Astrocyte of the cerebellum (primary cell): ENCODE results near the gene GATM.

ENCODE experiments used
- DNase-seq: peaks from one replicate; pipeline ENCODE4 v3.0.0-alpha.2; 2011; ENCODE audit warnings: low read depth
- H3K4me3 ChIP-seq: 2 replicates; pipeline ENCODE4 v1.5.1; 2011; ENCODE audit warnings: mild to moderate bottlenecking, low read depth, low read length, moderate library complexity
- in situ Hi-C: cut with HindIII; loops from 2 replicates; pipeline ENCODE4 v1.10.0; 2017; ENCODE audit warnings: low sequenced_read_pairs
- TF ChIP-seq, protein P1 (sequence below): IDR thresholded peaks from 2 replicates; pipeline ENCODE4 v1.5.1; 2012; ENCODE audit warnings: low read length, low read depth, moderate library complexity, mild to moderate bottlenecking; ENCODE audit errors: missing control alignments

Gene GATM

DNA sequence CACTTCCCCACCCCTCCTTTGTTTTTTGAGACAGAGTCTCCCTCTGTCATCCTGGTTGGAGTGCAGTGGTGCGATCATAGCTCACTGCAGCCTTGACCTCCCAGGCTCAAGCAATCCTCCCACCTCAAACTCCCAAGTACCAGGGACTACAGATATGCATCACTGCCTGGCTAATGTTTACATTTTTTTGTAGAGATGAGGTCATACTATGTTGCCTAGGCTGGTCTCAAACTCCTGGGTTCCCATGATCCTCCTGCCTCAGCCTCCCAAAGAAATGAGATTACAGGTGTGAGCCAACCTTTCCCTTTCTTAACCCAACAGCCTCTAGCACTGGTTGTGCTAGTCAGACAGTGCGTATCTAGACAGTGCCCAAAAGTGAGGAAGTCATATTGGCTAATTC, 6.4 kb upstream of the GATM start:
- TF ChIP-seq, protein P1, sequence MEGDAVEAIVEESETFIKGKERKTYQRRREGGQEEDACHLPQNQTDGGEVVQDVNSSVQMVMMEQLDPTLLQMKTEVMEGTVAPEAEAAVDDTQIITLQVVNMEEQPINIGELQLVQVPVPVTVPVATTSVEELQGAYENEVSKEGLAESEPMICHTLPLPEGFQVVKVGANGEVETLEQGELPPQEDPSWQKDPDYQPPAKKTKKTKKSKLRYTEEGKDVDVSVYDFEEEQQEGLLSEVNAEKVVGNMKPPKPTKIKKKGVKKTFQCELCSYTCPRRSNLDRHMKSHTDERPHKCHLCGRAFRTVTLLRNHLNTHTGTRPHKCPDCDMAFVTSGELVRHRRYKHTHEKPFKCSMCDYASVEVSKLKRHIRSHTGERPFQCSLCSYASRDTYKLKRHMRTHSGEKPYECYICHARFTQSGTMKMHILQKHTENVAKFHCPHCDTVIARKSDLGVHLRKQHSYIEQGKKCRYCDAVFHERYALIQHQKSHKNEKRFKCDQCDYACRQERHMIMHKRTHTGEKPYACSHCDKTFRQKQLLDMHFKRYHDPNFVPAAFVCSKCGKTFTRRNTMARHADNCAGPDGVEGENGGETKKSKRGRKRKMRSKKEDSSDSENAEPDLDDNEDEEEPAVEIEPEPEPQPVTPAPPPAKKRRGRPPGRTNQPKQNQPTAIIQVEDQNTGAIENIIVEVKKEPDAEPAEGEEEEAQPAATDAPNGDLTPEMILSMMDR = no peak
- no peak for DNase-seq
- in situ Hi-C loops = no loop called here
- H3K4me3 ChIP-seq = no peak overlapping the region

DNA sequence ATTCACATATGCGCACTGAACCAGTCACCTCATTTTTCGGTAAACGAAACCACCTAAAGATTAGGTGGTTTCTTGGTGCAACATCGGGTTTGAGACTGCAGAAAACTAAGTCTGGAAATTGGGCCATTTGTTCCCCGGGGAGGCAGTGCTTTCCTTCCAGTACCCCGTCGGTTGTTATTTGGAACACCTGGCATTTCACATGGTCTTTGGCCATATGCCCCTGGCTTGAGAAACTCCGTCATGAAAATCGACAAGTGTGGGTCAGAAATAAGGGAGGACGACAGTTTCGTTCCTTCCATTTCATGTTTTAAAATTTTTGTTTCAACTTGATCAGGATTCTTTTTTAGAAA, 544 bp upstream of the GATM start:
- in situ Hi-C loops = loop anchor here (5.0 kb wide), 1 partner anchor 177 kb away; no protein-coding TSS in a partner anchor
- H3K4me3 ChIP-seq = peak overlapping the region; percentile 43
- TF ChIP-seq, protein P1 = no peak
- no peak for DNase-seq

DNA sequence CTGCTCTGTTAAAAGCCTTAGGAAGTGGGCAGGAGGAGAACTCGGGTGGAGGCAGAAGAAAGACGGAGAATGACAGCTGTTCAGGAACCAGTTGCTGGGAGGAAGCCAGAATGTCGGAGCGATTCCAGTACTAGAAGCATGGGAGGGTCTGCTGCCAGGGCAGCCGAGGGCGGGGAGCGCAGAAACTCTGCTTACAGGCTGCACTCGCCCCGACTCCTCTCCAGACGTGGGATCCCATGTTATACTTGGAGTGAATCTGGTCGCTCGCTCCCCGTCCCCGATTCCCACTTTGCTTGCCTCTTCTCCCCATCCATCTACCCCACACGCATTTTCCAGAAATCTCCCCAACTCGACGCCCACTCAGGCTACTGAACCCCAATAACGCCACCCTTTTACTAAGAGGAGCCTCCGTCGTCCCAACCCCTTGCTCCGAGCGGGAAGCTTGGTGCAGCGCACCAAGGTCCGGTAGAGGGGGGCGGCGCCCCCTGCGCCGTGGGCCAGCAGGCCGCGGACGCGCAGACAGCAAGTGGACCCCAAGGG, 665 bp downstream of the GATM start:
- in situ Hi-C loops = loop anchor here (5.0 kb wide), 1 partner anchor 175 kb away; no protein-coding TSS in a partner anchor
- H3K4me3 ChIP-seq = peak overlapping the region; percentile 43
- TF ChIP-seq, protein P1 = no peak
- DNase-seq = no peak

DNA sequence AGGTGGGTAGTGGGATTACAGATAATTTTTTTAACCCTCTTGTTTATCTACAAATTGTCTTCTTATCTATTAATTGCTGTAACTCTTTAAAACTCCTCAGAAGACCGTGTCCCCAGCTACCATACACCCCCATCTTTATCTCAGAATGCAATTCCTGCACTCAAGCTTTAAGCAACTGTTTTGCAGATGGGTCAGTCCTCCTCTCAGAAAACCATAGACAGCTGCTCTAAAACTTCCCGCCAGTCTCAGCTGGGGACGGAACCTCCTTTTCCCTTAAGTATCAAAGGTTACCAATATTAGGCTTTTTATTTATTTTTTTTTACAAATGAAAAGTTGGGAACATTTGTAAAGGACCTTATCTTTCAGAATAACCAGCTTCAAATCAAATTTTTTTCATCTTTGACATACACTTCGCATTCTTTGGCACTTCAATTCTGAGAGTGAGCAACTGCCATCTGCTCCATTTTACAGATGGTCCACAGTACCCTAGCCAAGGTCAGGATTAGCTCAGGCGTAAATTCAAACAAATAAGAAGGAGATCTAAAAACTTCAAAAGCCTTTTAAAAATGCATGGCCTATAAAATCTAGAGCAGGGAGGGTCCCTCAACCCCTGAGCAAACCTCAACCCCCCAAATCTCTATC, 1.3 kb downstream of the GATM start:
- in situ Hi-C loops = loop anchor here (5.0 kb wide), 1 partner anchor 175 kb away; no protein-coding TSS in a partner anchor
- no peak for DNase-seq
- H3K4me3 ChIP-seq = peak overlapping the region; percentile 43
- TF ChIP-seq, protein P1 = no peak

DNA sequence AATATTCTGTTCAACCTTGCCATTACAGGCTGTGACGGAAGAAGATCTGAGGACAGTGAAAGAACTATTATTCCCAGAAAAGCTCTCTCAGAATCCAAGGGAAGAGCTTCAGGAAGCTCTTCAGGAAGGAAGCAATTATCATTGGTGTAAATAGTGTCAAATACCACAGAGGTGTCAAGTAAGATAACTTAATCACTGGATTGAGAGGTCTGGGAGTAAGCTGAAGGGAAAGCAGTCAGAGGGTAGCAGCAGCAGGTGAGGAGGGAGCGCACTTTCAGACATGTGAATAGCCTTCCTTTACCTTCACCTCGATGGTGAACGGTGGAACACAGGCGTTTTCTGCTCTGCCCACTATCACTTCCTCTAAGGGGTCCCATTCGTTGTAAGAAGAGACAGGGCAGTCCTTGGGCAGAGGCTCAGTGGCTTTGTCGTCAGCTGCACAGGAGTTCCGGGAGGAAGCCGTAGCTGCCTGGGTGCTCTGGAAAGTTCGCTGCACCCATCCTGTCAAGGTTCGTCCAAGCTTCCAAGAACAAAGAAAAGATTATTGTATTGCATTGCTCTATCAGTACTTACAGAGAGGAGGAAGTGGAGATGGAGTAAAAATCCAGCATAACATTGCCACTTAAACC, 1.9 kb downstream of the GATM start:
- TF ChIP-seq, protein P1 = no peak
- H3K4me3 ChIP-seq = no peak overlapping the region
- in situ Hi-C loops = loop anchor here (5.0 kb wide), 1 partner anchor 174 kb away; no protein-coding TSS in a partner anchor
- no peak for DNase-seq

DNA sequence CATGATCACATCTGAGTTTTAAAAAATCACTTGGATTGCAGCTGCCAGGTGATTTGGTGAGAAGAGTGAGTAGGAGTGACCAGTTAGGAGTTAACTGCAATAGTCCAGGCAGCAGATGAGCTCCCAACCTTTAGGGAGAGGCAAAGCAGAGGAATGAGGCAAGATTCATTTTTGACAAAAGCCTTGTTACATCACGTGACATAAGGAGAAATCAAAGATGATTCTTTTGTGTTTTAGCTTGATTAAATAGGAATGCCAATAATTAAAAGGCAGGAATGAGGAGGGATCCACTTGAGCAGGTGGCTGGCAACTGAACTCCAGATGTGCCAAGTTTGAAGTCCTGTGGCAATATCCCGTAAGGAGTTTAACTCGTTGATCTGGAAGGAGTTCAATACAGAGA, 2.5 kb downstream of the GATM start:
- DNase-seq = no peak
- TF ChIP-seq, protein P1 = no peak
- no peak overlapping the region for H3K4me3 ChIP-seq
- in situ Hi-C loops = loop anchor here (5.0 kb wide), 1 partner anchor 174 kb away; no protein-coding TSS in a partner anchor
